GM21825 (cell line): ENCODE results near the gene GH1.
"Not testable (repeated sequence)": the region's sequence is repeated elsewhere in the genome, so short reads cannot be mapped to it uniquely, and the experiment has no call there.

Source experiments
- ATAC-seq: cut with Tn5 transposase; IDR thresholded peaks from one replicate; pipeline ENCODE4 v1.9.1; 2021; ENCODE audit warnings: mild to moderate bottlenecking, moderate library complexity; ENCODE audit not compliant: unreplicated experiment

The GH1 gene

GRCh38 chr17:63918789-63919305, at the start of gene GH1:
TSS of gene GH1 (minus strand) at chr17:63918839. CDS start at chr17:63918776, 63 bp downstream.
- not testable (repeated sequence) for ATAC-seq

DNA sequence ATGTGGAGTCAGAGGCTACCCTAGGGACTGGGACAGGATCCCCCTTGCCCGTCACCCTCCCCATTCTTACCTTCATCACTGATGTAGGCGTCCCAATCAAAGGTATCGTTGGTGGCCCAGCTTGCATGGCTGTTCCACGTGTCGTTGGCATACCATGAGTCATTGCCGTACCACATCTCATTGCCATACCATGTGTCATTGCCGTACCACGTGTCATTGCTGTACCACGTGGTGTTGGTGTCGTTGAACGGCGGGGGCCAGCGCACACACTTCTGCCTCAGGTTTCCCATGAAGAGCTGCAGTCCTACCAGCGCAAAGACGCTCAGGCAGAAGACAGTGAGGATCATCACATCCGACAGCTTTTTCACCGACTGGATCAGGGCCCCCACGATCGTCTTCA, 49.3 kb upstream of the GH1 start:
- ATAC-seq: no peak

DNA sequence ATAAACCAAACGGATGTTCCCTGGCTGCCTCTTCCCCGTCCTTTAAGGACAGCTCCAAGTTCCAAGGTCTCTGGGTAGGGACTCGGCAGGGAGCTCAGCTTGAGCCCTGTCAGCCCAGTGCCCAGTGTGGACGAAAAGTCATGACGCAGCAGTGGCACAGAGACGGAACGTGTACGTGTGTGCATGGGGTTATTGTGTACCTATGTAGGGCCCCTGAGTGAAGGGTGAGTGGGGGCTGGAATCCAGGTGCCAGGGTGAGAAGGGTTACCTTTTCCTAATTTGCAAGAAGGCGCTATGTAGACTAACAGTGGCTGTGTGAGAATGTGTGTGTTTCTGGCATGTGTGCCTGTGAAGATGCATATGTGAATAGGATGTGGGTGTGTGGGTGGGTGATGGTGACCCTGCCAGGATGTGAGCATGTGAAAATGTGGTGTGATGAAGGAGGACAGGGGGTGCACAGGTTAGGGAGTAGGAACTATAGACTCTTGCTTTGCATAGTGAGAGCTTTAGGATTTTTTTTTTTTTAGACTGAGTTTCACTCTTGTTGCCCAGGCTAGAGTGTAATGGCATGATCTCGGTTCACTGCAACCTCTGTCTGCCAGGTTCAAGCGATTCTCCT, 48.1 kb upstream of the GH1 start:
- no peak for ATAC-seq

DNA sequence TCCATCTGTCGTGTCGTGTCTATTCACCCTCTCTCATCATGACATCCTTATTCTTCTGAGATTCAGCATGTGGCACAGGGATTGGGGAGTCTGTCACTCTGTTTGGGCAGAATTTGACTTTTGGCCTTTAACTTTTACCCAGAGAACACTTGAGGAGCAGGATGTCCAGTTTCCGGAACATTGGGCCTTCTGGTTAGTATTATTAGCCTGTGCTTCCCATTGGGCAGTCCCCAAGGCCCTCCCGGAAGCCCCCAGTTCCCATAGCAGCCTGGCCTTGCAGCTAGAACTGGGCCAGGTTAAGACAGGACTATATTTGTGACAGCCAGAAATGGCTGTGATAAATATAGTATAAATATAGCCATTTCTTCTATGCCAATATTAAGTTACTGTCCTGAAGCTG, 44.5 kb upstream of the GH1 start:
- ATAC-seq: no peak

GRCh38 chr17:63962298-63962744, 43.7 kb upstream of the GH1 start:
- ATAC-seq: no peak

- ATAC-seq: no peak
These were observed 42.9 kb upstream of the GH1 start for GRCh38 chr17:63961355-63962212.

GRCh38 chr17:63960430-63960829, 41.8 kb upstream of the GH1 start:
- no peak for ATAC-seq

DNA sequence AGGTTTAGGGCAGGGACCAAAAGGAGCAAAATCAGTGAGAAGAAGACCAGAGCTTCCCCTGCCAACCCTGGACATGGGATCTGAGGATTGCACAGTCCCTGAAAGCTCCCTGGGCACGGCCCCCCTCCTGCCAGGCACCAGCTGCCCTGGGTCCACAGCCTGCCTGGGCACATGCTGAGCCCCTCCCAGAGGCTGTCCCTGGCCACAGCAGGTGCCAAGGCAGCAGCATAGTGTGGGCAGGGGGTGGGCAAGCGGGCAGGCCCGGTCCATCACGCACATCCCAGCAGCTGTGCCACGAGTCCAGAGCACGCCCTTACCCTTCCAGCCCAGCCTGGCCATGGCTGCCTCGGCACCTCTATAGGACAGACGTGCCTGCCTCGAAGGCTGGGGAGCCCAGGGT, 41.4 kb upstream of the GH1 start:
- no peak for ATAC-seq

GRCh38 chr17:63956296-63956920, 37.8 kb upstream of the GH1 start:
- no peak for ATAC-seq

GRCh38 chr17:63955791-63956190, 37.2 kb upstream of the GH1 start:
- no peak for ATAC-seq

GRCh38 chr17:63955232-63955631, 36.6 kb upstream of the GH1 start:
- ATAC-seq: no peak

DNA sequence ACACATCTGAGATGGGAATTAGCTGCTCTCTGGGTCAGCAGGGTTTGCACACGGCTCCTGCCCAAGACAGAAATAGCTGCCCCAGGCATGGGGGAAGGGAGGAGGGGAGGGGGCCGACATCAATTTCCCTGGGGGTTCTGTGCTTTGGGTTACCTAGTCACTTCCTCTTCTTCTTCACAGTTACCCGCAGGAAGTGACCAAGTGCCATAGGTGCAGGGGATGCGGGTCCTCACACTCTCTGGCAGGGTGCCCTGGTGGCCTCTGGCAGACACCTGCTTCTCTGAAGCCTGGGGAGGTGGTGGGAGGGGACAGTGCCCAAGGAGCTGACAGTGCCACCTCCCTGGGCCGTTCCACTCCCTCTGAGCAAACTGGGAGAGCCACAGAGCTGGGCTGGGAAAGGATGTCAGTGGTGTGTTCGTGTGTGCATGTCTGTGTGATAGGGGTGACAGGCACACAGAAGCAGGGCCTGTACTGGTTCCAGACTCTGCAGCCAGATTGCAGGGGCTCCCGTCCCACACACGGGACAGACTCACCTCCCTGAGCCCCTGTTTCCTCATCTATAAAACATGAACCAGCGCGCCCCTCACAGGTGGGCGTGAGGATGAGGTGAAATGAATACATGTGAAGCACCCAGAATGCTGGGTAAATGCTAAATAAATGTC, 35.9 kb upstream of the GH1 start:
- peak; percentile 63 for ATAC-seq

DNA sequence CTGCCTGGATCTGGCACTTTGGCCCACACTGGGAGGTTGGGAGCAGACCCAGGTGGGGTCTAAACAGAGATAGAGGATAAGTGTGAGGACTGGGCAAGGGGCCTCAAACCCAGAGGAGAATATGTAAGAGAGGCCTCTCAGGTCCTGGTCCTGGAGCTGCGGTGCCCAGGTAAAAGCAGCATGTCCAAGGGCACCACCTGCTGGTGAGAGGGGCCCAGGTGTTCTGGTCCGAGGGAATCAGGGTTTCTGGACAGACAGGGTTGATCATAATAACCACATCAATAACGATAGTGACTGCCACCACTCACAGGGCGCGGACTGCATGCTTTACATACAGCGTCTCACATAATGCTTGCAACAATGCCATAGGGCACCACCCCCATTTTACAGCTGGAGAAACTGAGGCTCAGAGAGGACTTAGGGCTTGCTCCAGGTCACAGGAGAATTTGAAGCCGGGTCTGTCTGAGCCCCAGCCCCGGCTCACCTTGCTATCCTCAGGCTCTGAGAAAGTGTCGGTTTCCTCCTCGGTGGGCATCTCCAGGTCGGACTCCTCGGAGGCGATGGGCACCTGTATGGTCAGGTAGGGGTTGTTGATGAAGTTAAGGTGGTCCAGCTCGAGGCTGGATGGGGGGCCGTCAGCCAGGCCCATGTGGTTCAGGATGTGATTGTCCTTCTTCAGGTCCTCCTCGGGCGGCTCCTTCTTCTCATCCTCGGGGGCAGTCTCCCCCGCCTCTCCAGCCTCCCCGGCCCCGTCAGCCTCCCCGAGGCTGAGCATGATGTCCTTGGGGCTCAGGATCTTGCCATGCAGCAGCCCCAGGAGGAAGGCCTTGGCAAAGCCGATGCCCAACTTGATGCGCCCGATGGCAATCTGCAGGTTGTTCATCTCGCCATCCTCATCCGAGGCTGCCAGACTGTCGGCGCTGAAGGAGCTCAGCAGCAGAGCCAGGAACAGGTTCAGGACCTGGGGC, 32.6 kb upstream of the GH1 start:
- no peak for ATAC-seq

- no peak for ATAC-seq
These were observed 31.1 kb upstream of the GH1 start for GRCh38 chr17:63949576-63950250.

GRCh38 chr17:63948521-63948920, 29.9 kb upstream of the GH1 start:
- ATAC-seq: no peak

- no peak for ATAC-seq
These were observed 29.2 kb upstream of the GH1 start for GRCh38 chr17:63947711-63948330.

DNA sequence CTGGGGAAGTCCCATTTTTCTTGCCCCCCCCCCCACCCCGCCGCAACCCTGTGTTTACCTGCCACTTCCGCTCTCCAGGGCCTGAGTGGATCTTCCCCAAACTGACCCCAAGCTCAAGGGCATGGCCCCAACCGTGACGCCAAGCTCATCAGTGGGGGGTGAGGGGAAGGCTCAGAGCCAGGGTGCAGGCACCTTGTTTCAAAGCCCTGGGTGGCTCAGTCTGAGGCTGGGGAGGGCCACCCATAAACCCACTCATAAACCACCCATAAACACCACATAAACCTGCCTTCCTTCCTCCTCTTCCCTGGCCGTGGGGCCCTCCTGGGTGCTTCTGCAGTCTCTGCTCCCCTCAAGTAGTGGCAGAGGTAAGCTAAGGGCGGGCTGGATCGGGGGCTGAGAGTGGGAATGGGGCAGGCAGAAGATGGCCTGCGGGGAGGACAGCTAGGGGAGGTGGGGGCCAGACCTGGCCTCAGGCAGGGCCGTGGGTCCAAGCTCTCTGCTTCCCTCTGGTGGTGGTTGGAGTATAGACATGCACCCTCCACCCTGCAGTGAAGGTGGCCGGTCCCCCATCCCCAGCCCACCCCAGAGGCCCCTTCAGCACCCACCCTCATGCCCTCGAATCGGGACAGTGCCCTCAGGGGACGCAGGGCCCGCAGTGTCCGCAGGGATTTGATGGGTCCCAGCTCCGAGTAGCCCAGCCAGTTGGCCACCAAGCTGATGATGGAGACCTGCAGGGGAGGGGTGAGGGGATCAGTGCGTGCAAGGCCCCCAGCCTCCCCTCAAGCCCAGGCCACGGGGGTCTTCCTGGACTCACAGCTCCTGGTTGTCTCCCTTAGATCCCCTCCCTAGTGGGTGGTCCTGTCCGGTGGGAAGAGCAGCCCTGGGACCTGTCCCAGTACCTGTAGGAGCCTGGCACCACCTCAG, 28.1 kb upstream of the GH1 start:
- ATAC-seq: no peak
